KMS-11 (cell line): ENCODE results near the gene LIG4.
"Not testable (repeated sequence)": the region's sequence is repeated elsewhere in the genome, so short reads cannot be mapped to it uniquely, and the experiment has no call there.

ENCODE experiments used
- H2AFZ ChIP-seq: fragments of 200-600 bp; sonication (generic); 2 replicates; pipeline ENCODE4 v1.6.1; 2016; ENCODE audit warnings: antibody characterized with exemption, mixed run types, low read depth
- H3K27ac ChIP-seq: fragments of 200-600 bp; sonication (generic); 2 replicates; pipeline ENCODE4 v1.6.1; 2016; ENCODE audit warnings: mild to moderate bottlenecking, mixed run types
- H3K27me3 ChIP-seq: fragments of 200-600 bp; sonication (generic); 2 replicates; pipeline ENCODE4 v1.6.1; 2017; ENCODE audit warnings: mild to moderate bottlenecking, low read depth, mixed run types, moderate library complexity; ENCODE audit not compliant: insufficient read depth
- H3K36me3 ChIP-seq: fragments of 200-600 bp; sonication (generic); 2 replicates; pipeline ENCODE4 v1.6.1; 2017; ENCODE audit warnings: mild to moderate bottlenecking, mixed run types; ENCODE audit not compliant: insufficient read depth
- H3K4me1 ChIP-seq: fragments of 200-600 bp; sonication (generic); 2 replicates; pipeline ENCODE4 v1.6.1; 2016; ENCODE audit warnings: mild to moderate bottlenecking, low read depth, mixed run types; ENCODE audit not compliant: poor library complexity, severe bottlenecking
- H3K4me2 ChIP-seq: fragments of 200-600 bp; sonication (generic); 2 replicates; pipeline ENCODE4 v1.7.0; 2016; ENCODE audit warnings: mild to moderate bottlenecking, mixed run types
- H3K4me3 ChIP-seq: fragments of 200-600 bp; sonication (generic); IDR thresholded peaks from 2 replicates; pipeline ENCODE4 v1.6.1; 2017; ENCODE audit warnings: low read depth, low read length, mixed read lengths; ENCODE audit not compliant: insufficient read depth
- H3K79me2 ChIP-seq: fragments of 200-600 bp; sonication (generic); 2 replicates; pipeline ENCODE4 v1.6.1; 2016; ENCODE audit warnings: low read depth, mixed run types; ENCODE audit not compliant: insufficient read depth
- H3K9ac ChIP-seq: fragments of 200-600 bp; sonication (generic); 2 replicates; pipeline ENCODE4 v1.6.1; 2016; ENCODE audit warnings: mild to moderate bottlenecking, mixed run types
- H4K20me1 ChIP-seq: fragments of 200-600 bp; sonication (generic); 2 replicates; pipeline ENCODE4 v1.6.1; 2016; ENCODE audit warnings: mild to moderate bottlenecking, mixed run types; ENCODE audit not compliant: insufficient read depth
- CTCF ChIP-seq: fragments of 200-600 bp; sonication (generic); conservative IDR thresholded peaks from 2 replicates; pipeline ENCODE4 v1.6.1; 2017; ENCODE audit warnings: low read depth, mild to moderate bottlenecking, antibody characterized with exemption, low read length, moderate library complexity, mixed read lengths

The LIG4 gene

GRCh38 chr13:108223687-108224503 lies 8.6 kb upstream of the LIG4 start:
- Histone ChIP-seq H3K79me2 (peaks cover 27% of the 10 kb centered on the region; the same call in 1 of the 2 replicates), H3K4me1 (peaks cover 16% of the 10 kb centered on the region), H3K4me3 (no peak overlapping the region), H4K20me1 (no peaks in the 10 kb centered on the region), H3K36me3 (no peaks in the 10 kb centered on the region), H3K27ac (no peak overlapping the region), H2AFZ (no peak overlapping the region), H3K27me3 (no peaks in the 10 kb centered on the region), H3K4me2 (no peak overlapping the region), H3K9ac (no peak overlapping the region)
- TF ChIP-seq CTCF: no peak

- Histone ChIP-seq H2AFZ (no peak overlapping the region), H3K4me3 (no peak overlapping the region), H3K4me1 (peaks cover 20% of the 10 kb centered on the region), H3K4me2 (no peak overlapping the region), H3K27me3 (no peaks in the 10 kb centered on the region), H4K20me1 (no peaks in the 10 kb centered on the region), H3K27ac (no peak overlapping the region), H3K79me2 (peaks cover 27% of the 10 kb centered on the region; the same call in 1 of the 2 replicates), H3K9ac (no peak overlapping the region), H3K36me3 (no peaks in the 10 kb centered on the region)
- TF ChIP-seq CTCF: no peak
These were observed 4.7 kb upstream of the LIG4 start for GRCh38 chr13:108220041-108220440.

GRCh38 chr13:108218044-108218974 lies 3.0 kb upstream of the LIG4 start, which contains the start of gene ABHD13:
Gene ABHD13, plus strand, starts transcription at chr13:108218392. Its CDS starts 10,827 bp downstream, at chr13:108229219.
- TF ChIP-seq CTCF: no peak
- peak within 1 kb of the TSS; percentile 68 for H3K27ac ChIP-seq
- H3K4me3 ChIP-seq: no peak within 1 kb of the TSS
- peak within 1 kb of the TSS; percentile 66 for H2AFZ ChIP-seq
- H3K4me1 ChIP-seq: peaks cover 16% of the 10 kb centered on the region
- no peaks in the 10 kb centered on the region for H3K27me3 ChIP-seq
- H3K79me2 ChIP-seq: peaks cover 27% of the 10 kb centered on the region; the same call in 1 of the 2 replicates
- H3K36me3 ChIP-seq: no peaks in the 10 kb centered on the region
- H3K4me2 ChIP-seq: peak within 1 kb of the TSS; percentile 78
- peak within 1 kb of the TSS; percentile 87 for H3K9ac ChIP-seq
- H4K20me1 ChIP-seq: no peaks in the 10 kb centered on the region

- not testable (repeated sequence) for H4K20me1 ChIP-seq, H3K36me3 ChIP-seq, H3K27me3 ChIP-seq, H3K4me3 ChIP-seq
- Histone ChIP-seq H3K4me1 (peaks cover 16% of the 10 kb centered on the region), H3K27ac (peak overlapping the region; percentile 68), H3K9ac (peak overlapping the region; percentile 87), H3K4me2 (peak overlapping the region; percentile 66), H2AFZ (peak overlapping the region; percentile 66), H3K79me2 (peaks cover 27% of the 10 kb centered on the region; the same call in 1 of the 2 replicates)
These were observed 2.1 kb upstream of the LIG4 start for GRCh38 chr13:108217307-108218043.
